ENCODE results near the gene WTIP. TPM values are rescaled to one million over a fixed set of nuclear protein-coding genes. Genes with fewer than 3 reads are reported as not detected.

The WTIP gene
- total RNA-seq, 1 donor from 2014 or later = 28.2 TPM

GRCh38 chr19:34494601-34495000 lies 13.0 kb downstream of the WTIP start:
- no peaks in the 10 kb centered on the region for H3K4me1 Mint-ChIP-seq
- Histone ChIP-seq H3K4me2 (no peak overlapping the region), H3K4me3 (no peak overlapping the region), H3K27me3 (no peaks in the 10 kb centered on the region), H2AFZ (replicated peaks) (no peak overlapping the region), H4K20me1 (ENCODE audit: low read depth) (peaks cover 13% of the 10 kb centered on the region), H3K27ac (no peak overlapping the region), H3F3A (ENCODE audit: low read depth) (no peaks in the 10 kb centered on the region), H3K36me3 (no peaks in the 10 kb centered on the region), H3K4me1 (no peaks in the 10 kb centered on the region), H3K9ac (no peak overlapping the region), H3K9me3 (ENCODE audit: low read depth) (no peaks in the 10 kb centered on the region), H3K79me2 (ENCODE audit: low read depth) (peaks cover under 1% of the 10 kb centered on the region)
- H3K36me3 Mint-ChIP-seq = peaks cover 13% of the 10 kb centered on the region
- no peaks in the 10 kb centered on the region for H3K9me3 Mint-ChIP-seq
- TF ChIP-seq EZH2phosphoT487 (IDR thresholded peaks at IDR 0.05) (no peak), EZH2 (IDR thresholded peaks at IDR 0.05) (no peak), CTCF (IDR thresholded peaks at IDR 0.05) (no peak)
- DNase-seq (ENCODE audit: low spot score) = no peak
- no peak overlapping the region for H3K27ac Mint-ChIP-seq
- H3K4me3 Mint-ChIP-seq = no peak overlapping the region
- H3K27me3 Mint-ChIP-seq (ENCODE audit: insufficient read depth, low read depth) = peaks cover 2% of the 10 kb centered on the region

- Mint-ChIP-seq H3K27me3 (ENCODE audit: insufficient read depth, low read depth) (peaks cover 2% of the 10 kb centered on the region), H3K27ac (no peak overlapping the region), H3K4me1 (no peaks in the 10 kb centered on the region), H3K9me3 (no peaks in the 10 kb centered on the region), H3K36me3 (peaks cover 13% of the 10 kb centered on the region), H3K4me3 (no peak overlapping the region)
- Histone ChIP-seq H3K9me3 (ENCODE audit: low read depth) (no peaks in the 10 kb centered on the region), H4K20me1 (ENCODE audit: low read depth) (peaks cover 19% of the 10 kb centered on the region), H3K9ac (no peak overlapping the region), H3K27me3 (no peaks in the 10 kb centered on the region), H2AFZ (replicated peaks) (no peak overlapping the region), H3K4me3 (no peak overlapping the region), H3K79me2 (ENCODE audit: low read depth) (no peaks in the 10 kb centered on the region), H3K36me3 (no peaks in the 10 kb centered on the region), H3K27ac (no peak overlapping the region), H3K4me1 (peaks cover 5% of the 10 kb centered on the region), H3K4me2 (no peak overlapping the region), H3F3A (ENCODE audit: low read depth) (peaks cover under 1% of the 10 kb centered on the region)
- DNase-seq (ENCODE audit: low spot score) = no peak
- TF ChIP-seq CTCF (IDR thresholded peaks at IDR 0.05) (no peak), EZH2 (IDR thresholded peaks at IDR 0.05) (no peak), EZH2phosphoT487 (IDR thresholded peaks at IDR 0.05) (no peak)
These were observed 13.9 kb downstream of the WTIP start for GRCh38 chr19:34495416-34495815.

- Histone ChIP-seq H3K9me3 (ENCODE audit: low read depth) (no peaks in the 10 kb centered on the region), H3K9ac (no peak overlapping the region), H2AFZ (replicated peaks) (no peak overlapping the region), H3K27me3 (no peaks in the 10 kb centered on the region), H4K20me1 (ENCODE audit: low read depth) (peaks cover 24% of the 10 kb centered on the region), H3K36me3 (no peaks in the 10 kb centered on the region), H3K27ac (no peak overlapping the region), H3K4me2 (no peak overlapping the region), H3K79me2 (ENCODE audit: low read depth) (no peaks in the 10 kb centered on the region), H3K4me1 (peaks cover 5% of the 10 kb centered on the region), H3K4me3 (no peak overlapping the region), H3F3A (ENCODE audit: low read depth) (peaks cover 9% of the 10 kb centered on the region)
- H3K4me1 Mint-ChIP-seq = no peaks in the 10 kb centered on the region
- H3K27ac Mint-ChIP-seq = no peak overlapping the region
- H3K36me3 Mint-ChIP-seq = peaks cover 11% of the 10 kb centered on the region
- TF ChIP-seq CTCF (IDR thresholded peaks at IDR 0.05) (no peak), EZH2 (IDR thresholded peaks at IDR 0.05) (no peak), EZH2phosphoT487 (IDR thresholded peaks at IDR 0.05) (no peak)
- H3K9me3 Mint-ChIP-seq = no peaks in the 10 kb centered on the region
- no peak for DNase-seq (ENCODE audit: low spot score)
- peaks cover 2% of the 10 kb centered on the region for H3K27me3 Mint-ChIP-seq (ENCODE audit: insufficient read depth, low read depth)
- H3K4me3 Mint-ChIP-seq = no peak overlapping the region
These were observed 15.7 kb downstream of the WTIP start for GRCh38 chr19:34497112-34497805.
